GM21367 (cell line): Measurements from ENCODE around the gene DNAAF1.
A peak's percentile ranks its signal among the peaks of the same experiment; 100 is the strongest.

Experiments used
- ATAC-seq: cut with Tn5 transposase; IDR thresholded peaks from one replicate; pipeline ENCODE4 v1.9.1; 2021; ENCODE audit not compliant: unreplicated experiment

Gene DNAAF1

GRCh38 chr16:84121007-84121406 is 24.1 kb upstream of the DNAAF1 start:
- no peak for ATAC-seq

- no peak for ATAC-seq
These were observed 20.6 kb upstream of the DNAAF1 start for GRCh38 chr16:84124257-84125073.

- no peak for ATAC-seq
These were observed 14.0 kb upstream of the DNAAF1 start for GRCh38 chr16:84131117-84131516.

- ATAC-seq = no peak
These were observed 12.4 kb upstream of the DNAAF1 start for GRCh38 chr16:84132527-84133285.

GRCh38 chr16:84136331-84137125 is 8.6 kb upstream of the DNAAF1 start:
- no peak for ATAC-seq

GRCh38 chr16:84137287-84137686 is 7.8 kb upstream of the DNAAF1 start:
- no peak for ATAC-seq

GRCh38 chr16:84137769-84138357 is 7.2 kb upstream of the DNAAF1 start:
- no peak for ATAC-seq

GRCh38 chr16:84138500-84138823 is 6.6 kb upstream of the DNAAF1 start:
- ATAC-seq = no peak

- ATAC-seq = peak; percentile 54
These were observed 6.1 kb upstream of the DNAAF1 start for GRCh38 chr16:84138824-84139627.

GRCh38 chr16:84139628-84140258 is 5.4 kb upstream of the DNAAF1 start:
- no peak for ATAC-seq

- ATAC-seq = no peak
These were observed 3.9 kb upstream of the DNAAF1 start for GRCh38 chr16:84141143-84141670.

GRCh38 chr16:84143081-84143480 is 2.0 kb upstream of the DNAAF1 start:
- no peak for ATAC-seq

- no peak for ATAC-seq
These were observed 1.3 kb upstream of the DNAAF1 start for GRCh38 chr16:84143784-84144199.

GRCh38 chr16:84144209-84144858 is 774 bp upstream of the DNAAF1 start:
- no peak for ATAC-seq

- no peak for ATAC-seq
These were observed 5.8 kb downstream of the DNAAF1 start for GRCh38 chr16:84150926-84151325.

- ATAC-seq = no peak
These were observed 8.6 kb downstream of the DNAAF1 start for GRCh38 chr16:84153660-84154214.

- no peak for ATAC-seq
These were observed 10.1 kb downstream of the DNAAF1 start for GRCh38 chr16:84155226-84155625.

GRCh38 chr16:84155771-84156170 is 10.7 kb downstream of the DNAAF1 start:
- ATAC-seq = no peak

GRCh38 chr16:84156342-84156784 is 11.3 kb downstream of the DNAAF1 start:
- no peak for ATAC-seq
